PC-3 (cell line): ENCODE data around the gene BIRC6.

ENCODE experiments used
- EZH2 ChIP-seq: fragments of 300-600 bp; sonication (generic); IDR thresholded peaks from one replicate; pipeline ENCODE4 v1.6.1; 2017; ENCODE audit warnings: antibody characterized with exemption, mild to moderate bottlenecking, low read length; ENCODE audit not compliant: unreplicated experiment
- EZH2phosphoT487 ChIP-seq: fragments of 300-600 bp; sonication (generic); IDR thresholded peaks from 2 replicates; pipeline ENCODE4 v1.6.1; 2018; ENCODE audit warnings: mild to moderate bottlenecking, antibody characterized with exemption, low read length, borderline replicate concordance

DNA sequence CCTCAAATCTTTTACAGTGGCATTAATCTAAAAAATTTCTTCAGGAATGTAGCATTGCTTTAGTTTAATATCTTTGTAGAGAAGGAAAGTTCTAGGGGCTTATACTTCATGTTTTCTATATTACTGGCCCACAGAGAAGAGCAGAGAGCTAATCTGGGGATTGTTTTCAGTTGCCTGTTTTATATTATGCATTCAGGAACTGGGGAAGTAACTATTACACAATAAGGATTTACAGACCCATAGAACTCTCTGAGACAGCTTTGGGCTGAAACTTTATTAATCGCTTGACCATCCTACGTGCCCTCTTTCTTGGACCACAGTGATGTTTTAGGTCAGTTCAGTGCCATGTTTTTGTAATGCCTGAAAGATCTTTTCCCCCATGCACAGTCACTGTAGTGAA is 29.9 kb downstream of the BIRC6 start:
- TF ChIP-seq EZH2 = no peak
- TF ChIP-seq EZH2phosphoT487 = no peak
